Right lobe of liver (tissue), 4 donors: ENCODE results near the gene MGAT3.

Experiments used
- CTCF ChIP-seq, 4 donors: fragments of 200-600 bp in 3 of 4; fragments of 450-650 bp in 1 of 4; IDR thresholded peaks; one replicate each; pipeline versions ENCODE4 v1.5.1 to v1.8.0; 2016 to 2022; ENCODE audit warnings: antibody characterized with exemption in 4 of 4, mild to moderate bottlenecking in 2 of 4
- POLR2A ChIP-seq: fragments of 450-650 bp; IDR thresholded peaks from one replicate; pipeline ENCODE4 v1.6.1; 2017; ENCODE audit warnings: antibody characterized with exemption, mild to moderate bottlenecking
- donor health status: DM: no; HTN: no; CAD: no.
- donor health status: DM: no; HTN: no; CAD: no.
- donor health status: DM: no; HTN: yes; CAD: no.

- TF ChIP-seq CTCF (IDR thresholded peaks at IDR 0.05) (no peak), POLR2A (no peak)
Observed at GRCh38 chr22:39421691-39422090, 35.1 kb upstream of the MGAT3 start.
